Colon (tissue), 2 donors: ENCODE data around the gene LRRC10B.

Source experiments
- FAIRE-seq: peaks from 2 replicates; lab custom pipeline; 2012; peaks lifted over from hg19 to GRCh38; lab: Jason Lieb, UNC
- donor health status: control.
- donor health status: control.

Gene LRRC10B

DNA sequence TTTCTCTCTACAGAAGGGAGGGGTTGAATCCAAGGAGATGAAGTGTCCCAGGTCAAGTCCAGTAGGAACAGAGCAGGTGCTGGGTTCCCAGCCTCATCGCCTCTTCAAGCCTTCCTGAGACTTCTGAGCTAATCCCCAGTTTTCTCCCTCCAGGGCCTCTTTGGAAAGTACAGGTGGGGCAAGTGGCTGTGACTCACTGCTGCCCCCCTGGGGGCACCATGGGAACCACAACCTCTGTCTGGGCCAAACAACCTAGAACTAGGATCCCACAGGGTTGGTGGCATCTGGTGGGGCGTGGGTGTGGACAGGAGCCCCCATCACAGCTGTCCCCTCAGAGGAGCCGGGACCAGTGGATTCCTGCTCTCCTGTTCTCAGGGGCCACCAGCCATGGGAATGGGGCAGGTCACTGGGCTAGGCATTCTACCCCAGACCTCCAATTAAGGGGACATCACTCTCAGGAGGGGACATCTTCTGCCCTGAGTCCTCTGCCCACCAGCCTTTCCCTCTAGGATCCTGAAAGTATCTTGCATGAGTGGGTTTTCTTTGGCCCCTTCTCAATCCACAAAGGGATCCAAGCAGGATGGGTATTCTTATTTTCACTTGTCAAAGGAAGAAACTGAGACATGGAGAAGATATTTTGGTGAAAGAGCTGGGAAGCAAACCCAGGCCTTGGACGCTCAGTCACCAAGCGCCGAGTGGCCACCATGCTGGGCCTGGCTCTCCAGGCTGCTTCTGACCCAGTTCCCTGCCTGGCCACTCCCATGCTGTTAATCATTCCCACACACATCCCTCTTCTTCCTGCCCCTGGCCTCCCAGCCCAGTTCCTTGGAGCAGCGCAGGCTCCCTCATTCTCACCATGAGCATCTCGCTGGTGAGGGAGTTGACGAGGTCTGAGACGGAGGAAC, 23.8 kb downstream of the LRRC10B start:
- no peak for FAIRE-seq

DNA sequence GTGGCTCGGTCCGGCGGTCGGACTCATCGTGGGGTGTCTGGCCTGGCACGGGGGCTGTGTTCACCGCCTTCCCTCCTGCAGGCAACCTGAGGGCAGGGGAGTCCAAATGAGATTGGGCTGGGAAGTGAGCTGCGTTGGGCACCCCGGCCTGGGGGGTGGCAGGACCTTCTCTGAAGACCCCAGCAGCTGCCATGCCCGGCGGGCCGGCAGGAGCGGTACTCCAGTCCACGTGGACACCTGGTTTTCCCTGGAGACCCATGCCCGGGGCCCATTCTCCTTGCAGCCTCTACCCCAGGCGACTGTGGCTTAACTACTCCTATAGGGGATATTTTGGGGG, 24.5 kb downstream of the LRRC10B start:
- FAIRE-seq, result no peak

DNA sequence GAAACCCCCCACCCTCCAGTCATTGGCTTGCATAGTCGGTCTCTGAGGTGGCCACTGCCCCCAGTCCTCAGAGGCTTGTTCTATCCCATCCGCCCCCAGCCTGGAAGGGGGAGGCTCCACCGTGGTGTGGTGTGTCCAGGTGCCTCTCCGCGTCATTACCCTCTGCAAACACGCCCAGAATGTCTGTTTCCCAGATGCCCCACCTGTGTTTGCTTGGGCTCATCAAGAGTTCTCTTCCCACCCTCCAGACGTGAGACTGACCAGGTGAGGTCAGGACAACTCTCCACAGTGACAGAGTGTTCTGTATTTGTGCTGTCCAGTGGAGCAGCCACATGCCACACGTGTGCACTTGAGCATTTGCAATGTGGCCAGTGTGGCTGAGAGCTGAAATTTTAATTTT, 24.9 kb downstream of the LRRC10B start:
- no peak for FAIRE-seq

DNA sequence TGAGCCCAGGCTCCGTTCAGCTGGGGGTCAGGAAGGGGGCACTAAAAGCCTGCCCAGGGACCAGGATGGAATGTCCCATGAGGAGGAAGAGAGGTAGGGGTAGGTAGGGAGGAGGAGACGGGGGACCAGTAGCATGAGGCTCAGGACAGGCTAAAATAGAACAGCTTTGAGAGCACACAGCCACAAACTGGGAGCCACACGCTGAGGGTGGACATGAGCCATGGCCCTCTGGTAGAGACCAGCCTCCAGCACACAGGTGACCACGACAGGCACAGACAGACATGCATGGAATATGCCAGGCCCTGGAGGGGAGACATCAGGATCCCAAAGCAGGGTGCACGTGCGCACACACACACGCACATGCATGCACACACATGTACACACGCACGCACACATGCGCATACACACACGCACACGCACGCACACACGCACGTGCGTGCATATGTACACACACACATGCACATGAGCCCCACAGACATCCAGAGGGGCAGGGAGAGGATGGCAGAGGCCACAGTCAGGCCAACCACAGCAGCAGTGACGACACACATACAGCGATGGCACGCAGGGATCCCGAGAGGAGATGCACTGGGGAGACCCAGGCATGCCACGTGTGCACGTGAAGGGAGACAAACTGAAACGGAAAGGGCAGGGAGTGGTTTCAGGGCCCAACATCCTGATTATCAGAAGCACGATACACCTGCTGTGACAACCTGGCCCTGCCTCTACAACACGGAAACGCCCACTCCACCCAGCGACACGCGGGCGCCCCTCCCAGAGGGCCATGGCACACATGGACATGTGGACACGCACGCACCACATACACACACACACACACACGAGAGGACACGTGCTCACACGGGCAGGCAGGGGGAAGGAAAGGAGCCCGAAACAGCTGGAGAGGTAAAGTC, 25.7 kb downstream of the LRRC10B start:
- no peak for FAIRE-seq

DNA sequence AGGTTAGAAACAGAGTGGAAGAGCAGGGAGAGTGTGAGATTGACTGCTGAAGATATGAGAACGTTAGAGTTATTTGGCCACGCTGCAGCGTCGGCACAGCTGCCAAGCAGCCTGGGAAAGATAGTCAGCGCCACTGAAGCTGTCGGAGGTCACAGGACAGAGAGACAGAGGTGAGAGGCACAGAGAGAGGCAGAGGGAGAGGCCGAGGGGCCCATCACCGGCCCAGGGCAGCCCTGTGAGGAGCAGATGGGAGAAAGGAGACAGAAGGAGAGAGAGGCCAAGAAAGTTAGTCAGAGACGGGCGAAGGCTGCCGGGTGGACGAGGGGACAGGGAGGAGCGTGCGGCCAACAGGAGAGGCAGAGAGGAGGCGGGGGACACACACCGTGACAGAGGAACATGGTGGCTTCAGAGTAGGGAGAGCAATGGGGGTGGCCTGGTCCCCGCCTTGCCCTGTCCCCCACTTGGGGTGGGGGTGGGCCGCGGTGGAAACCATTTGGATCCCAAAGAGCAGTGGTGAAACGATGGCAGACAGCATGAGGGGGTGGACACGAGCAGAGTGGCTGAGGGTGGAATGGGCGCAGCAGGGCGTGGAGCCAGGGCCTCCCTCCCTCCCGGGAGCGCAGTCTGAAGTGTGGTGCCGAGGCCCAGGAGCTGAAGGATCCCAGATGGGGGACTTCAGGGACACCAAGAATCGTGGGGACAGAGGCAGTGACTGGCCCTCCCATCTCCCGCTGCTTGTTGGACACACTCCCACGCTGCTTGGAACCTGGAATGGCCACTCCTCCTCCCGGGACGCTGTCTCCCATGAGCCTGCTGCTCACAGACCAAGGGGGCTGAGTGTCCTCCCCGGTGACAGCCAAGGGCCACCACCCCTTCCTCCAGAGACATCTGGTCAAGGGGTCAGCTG, 26.6 kb downstream of the LRRC10B start:
- no peak for FAIRE-seq

DNA sequence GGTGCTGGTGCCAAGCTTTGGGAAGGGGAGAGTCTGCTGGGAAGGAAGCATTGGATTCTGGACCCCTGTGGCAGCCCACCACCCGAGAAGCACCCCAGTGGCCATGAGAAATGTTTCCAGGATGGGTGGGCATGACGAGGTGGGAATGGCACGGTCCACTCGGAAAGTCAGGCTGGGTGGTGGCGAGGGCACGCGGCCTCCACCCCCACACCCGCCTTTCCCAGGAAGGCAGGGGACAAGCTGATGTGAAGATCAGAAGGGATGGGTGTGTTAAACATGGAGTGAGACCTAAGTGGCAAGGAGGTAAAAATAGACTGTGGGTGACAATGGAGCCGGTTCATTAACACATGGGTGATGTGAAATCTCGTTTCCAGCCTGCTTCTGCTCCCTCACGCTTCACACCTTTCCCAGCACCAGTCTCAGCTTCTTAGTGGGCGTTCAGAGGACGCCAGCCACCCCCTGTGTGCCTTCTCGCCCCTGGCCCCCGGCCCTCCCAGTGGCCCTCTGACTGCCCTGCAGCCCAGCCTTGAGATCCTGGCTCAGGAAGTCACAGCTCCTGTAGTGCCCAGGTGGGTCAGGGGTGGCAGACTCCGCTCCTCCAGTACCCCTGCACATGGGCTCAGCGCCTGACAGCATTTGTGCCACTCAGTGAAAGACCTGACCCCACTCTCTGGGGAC, 27.6 kb downstream of the LRRC10B start:
- no peak for FAIRE-seq

DNA sequence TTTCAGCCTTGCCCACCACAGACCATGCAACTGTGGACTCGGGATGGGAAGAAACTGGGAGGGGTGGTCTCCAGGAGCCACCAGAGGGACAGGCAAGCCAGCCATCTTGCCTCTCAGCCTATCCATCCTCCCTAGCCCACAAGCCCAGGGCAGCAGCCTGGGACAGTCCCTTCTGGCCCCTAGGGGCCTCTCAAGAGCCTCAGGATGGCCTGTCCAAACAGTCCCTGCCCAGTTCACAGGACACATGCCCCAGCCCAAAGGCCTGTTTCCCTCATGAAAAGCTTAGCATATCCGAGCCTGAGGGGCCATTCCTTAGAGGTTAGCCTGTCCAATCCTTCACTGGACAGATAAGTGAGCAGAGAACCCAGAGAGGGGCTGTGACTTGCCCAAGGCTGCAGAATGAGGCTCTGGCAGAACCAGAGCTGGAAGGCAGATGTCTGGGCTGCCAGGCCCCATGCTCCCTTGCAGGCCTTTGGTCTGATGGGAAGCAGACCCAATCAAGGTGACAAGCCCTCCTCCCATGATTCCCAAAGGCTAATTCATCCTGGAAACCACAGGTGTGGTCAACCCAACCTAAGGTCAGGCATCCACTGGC, 28.2 kb downstream of the LRRC10B start:
- no peak for FAIRE-seq

DNA sequence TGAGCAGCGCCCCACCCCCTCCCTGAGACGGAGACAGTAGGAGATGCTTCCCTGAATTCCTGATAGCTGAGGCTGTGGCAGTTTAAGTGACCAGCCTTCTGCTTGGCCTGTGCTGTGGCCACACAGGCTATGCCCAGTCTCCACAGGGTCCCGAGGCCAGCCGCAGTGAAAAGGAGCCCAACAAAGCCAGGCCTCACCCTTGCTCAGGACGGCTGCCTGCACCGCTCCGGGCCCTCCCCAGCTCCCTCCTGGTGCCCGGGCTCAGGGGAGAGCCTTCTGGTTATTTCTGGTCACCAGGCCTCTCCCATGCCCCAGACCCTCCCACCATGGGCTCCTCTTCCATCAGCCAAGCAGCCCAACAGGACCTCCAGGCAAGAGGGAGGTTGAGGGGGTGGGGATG, 28.8 kb downstream of the LRRC10B start:
- no peak for FAIRE-seq

DNA sequence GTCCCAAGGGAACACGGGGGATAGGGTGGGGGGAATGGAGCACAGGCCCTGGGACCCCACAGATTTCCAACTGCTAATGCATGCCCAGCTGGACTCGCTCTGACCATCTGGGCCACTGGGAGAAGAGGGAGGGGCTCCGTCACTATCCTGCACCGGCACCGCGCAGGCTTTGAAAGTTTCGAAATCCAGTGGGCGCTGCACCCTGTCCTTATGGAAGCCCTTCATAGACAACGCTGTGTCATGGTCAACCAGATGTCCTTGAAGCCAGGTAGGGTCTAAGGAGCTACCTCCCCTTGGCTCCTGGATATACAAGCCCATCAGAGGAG, 30.1 kb downstream of the LRRC10B start:
- no peak for FAIRE-seq

DNA sequence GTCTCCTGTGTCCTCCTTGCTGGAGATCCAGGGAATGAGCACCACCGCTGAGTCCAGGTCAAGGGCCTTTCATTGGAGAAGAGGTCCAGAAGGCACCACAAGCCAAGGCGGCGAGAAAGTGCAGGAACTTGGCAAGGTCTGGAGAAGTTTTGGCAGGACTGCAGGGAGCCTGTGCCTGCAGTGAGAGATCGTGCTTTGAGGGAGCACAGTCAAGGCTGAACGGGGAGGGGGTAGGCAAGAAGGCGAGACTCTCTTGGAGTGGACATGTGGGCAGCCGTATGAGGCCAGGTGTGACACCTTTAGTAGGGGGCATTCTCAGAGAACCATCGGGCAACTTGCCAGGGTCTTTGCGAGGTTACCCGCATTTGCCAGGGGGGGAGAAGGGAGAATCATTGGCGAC, 30.5 kb downstream of the LRRC10B start:
- no peak for FAIRE-seq

DNA sequence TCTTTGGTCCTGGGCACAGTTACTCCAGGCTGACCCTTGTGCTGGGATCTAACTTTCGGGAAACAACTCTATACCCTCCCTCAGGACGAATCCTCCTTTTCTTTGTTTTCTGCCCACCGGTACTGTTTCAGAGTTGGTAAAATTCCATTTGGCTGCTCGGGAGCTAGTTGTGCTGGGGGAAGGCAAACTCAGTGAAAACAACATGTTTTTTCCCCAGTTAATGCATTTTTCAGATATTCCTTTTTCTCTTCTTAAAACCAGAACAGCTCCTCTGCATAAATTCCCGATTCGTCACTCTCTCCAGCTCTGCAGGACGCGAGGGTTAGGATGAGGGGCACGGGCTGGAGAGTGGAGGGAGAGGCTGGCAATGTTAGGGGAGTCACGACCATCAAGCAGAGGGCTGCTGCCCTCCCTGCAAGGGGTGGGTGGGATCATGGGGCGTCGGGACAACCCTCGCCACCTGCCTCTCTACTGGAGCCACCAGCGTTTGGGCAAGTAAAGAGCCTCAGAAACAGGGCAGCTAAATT, 31.3 kb downstream of the LRRC10B start:
- no peak for FAIRE-seq

DNA sequence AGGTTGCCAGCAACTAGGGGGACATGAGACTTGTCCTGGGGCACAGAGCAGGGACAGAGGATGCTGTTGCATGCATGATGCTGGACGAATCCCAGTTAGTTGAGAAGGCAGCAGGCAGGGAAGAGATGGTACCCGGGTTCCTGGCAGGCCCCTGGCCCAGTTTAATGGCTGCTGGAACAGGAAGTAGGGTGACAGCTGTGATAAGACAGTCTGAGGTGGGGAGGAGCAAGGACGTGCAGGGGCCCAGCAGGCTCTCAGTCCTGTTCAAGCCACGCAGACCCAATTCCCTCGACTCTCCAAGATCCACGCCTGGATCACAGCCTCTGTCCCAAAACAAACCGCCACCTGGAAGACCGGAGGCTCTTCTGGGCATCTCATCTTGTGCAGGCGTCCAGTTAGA, 32.0 kb downstream of the LRRC10B start:
- no peak for FAIRE-seq

DNA sequence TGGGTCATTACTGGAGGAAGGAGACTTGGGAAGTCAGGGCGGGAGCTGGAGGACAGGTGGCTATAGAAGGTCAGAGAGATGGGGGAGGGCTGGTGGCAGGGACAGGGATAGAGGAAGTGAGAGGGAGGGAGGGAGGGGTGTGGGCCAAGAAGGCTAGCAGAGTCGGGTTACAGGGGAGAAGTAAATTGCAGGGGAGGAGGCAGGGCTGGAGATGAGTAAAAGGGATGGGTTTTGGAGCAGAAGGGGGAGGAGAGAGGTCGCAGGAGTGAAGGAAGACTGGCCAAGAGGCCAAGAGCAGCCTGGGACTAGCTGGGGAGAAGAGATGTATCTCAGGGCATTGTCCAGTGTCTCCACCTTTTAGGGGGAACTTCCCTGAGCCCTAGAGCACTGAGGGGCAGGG, 33.0 kb downstream of the LRRC10B start:
- FAIRE-seq, result no peak

DNA sequence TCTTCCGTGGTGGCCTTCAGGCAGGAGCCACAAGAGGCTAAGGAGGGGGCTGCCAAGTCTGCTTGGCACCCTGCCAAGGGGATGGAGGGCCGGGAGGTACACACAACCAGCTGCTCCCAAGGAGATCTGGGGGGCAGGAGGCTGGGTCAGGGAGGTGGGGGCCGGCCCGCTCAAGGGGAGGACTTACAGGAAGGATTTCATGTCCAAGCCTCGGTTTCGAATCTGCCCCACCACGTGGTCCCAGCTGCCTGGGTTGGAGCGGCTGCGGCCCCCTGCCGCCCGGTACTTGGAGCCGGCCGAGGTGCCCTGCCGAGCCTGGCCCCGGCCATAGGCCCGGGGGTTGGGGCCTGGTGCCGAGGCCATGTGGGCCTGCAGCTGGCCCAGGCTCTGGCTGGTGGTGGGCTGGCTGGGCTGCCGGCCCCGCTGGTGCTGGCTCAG, 33.5 kb downstream of the LRRC10B start:
- no peak for FAIRE-seq

DNA sequence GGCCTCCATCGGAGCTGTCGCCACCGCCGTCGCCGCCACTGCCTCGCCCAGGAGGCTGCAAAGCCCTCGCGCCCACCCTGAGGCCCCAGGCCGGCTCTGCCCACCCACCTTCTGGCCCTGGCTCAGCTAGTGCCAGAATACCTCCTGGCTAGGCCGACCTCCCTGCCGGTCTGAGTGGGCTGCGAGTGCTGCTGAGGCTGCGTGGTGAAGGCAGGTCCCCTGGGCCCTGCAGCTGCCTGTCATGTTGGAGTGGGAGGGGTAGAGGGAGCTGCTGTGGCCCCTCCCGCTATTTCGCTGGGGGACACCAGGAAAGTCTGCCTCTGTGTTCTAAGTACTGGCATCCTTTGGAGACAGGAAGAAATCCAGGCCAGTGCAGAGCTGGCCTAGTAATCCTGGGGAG, 34.2 kb downstream of the LRRC10B start:
- no peak for FAIRE-seq

DNA sequence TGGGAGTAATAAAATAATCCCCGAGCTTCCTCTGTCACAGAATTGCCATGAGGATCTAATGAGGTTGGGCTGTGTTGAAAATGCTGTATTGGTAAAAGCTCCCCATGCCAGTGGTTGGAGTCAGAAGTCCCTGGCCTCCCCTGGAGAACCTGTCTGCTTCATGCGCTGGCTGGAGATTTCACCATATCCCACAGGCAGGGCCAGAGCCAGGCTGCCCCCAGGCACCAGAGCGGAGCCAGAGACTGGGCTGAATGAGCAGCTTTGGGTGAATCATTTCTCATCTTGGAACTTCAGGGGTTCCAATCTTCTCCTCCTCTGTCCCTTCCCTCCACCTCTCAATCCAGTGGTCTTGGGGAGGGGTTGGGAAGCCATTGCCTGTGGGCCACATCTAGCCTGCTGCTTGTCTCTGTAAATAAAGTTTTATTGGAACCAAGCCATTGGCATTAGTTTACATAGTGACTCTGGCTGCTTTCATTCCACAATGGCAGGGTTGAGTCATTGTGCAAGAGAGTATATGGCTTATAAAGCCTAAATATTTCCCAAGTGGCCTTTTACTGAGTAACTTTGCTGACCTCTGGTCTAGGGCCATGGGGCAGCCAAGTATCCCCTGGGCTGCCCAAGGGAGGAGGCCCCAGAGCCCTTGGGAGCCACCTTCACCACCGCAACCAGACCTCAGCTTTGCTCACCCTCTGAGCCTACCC, 35.2 kb downstream of the LRRC10B start:
- FAIRE-seq, result no peak

DNA sequence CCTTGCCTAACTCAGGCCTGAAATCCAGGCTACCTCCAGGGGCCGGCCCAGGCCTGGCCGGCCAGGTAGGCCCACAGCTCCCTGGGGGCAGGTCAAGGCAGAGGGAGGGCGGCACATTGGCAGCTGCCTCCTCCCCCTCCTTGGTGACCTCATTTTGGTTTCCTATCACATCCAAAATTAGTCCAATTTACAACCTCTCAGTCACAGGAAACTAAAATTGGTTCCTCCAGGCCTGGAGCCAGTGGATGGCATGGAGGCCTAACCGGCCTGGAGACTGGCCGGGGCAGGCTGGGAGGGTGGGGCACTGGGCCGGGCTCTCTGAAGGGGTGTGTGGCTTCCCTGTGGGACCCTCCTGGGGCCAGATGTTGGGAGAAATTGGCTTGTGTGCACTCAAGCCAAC, 35.9 kb downstream of the LRRC10B start:
- no peak for FAIRE-seq

DNA sequence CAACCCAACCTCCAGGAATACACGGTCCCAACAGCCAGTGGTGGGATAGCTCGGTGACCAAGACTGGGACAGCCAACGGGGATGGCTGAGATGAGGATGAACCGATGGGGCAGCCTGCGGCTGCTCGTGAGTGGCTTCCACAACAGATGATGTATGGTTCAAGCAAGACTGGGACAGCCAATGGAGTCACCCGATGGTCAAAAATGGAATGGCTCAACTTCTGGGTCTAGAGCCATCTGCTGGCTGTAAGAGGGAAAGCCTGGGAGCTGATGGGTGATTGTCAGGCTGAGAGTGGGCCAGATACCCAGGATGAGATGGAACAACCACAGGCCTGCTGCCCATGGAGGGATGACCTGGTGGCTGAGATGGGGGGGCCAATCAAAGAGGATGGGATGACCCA, 36.8 kb downstream of the LRRC10B start:
- no peak for FAIRE-seq

DNA sequence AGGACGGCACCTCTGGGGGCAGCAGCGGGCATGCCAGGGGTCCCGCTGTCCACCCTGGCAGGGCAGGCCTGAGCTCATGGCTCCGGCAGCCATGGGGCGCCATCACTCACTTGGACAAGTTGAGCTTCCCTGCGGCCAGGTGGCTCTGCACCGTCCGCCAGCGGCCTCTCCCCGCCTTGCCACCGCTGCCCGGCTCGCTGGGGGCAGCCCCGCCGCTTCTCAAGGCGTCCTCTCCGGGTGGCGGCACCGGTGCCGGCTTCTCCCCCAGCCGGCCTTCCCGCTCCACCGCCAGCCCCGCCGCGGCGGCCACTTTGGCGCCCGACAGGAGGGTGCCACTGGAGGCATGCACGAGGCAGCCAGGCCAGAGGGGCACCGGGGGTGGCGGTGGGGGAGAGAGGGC, 37.4 kb downstream of the LRRC10B start:
- no peak for FAIRE-seq

DNA sequence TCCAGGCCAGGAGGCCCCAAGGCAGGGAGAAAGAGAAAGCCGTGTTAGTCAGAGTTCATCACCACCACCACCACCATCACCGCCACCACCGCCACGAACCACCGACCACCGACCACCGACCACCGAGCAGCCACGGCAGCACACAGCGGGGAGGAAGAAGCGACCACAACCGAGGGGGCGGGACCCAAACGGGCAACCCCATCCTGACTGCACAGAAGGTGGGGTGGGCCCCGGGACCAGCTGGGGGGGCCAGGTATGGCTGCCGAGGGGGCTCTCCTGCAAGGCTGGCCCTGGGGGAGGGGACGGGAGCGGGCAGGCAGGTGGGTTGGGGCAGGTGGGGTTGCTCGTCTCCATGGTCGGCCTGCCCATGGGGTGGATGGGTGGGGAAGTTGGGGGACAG, 38.1 kb downstream of the LRRC10B start:
- FAIRE-seq, result no peak

DNA sequence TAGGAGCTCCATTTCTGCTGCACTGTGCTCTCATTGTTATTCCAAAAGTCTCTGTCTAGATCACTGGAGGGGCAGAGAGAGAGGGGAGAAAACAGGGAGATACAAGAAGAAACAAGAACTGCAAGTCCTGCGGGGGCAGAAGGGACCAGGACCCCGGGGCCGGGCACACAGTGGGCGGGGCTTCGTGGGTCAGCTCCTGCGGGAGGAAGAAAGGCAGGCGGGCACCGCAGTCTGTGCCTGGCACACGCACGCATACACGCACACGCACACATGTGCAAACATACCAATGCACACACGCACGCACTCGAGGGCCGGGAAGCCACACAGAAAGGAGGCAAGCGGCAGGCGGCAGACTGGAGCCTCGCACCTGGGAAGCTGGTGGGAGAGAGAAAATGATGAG, 38.7 kb downstream of the LRRC10B start:
- no peak for FAIRE-seq
